NCI-H774 (cell line): ENCODE measurements around the gene EMC8.
"Not testable (repeated sequence)": the region's sequence is repeated elsewhere in the genome, so short reads cannot be mapped to it uniquely, and the experiment has no call there.

Experiments used
- DNase-seq: peaks from one replicate; lab custom pipeline; 2025; lab: John Stamatoyannopoulos, UW

Gene EMC8

GRCh38 chr16:85812811-85813700 is 13.7 kb upstream of the EMC8 start:
- DNase-seq: no peak

GRCh38 chr16:85812031-85812807 is 12.9 kb upstream of the EMC8 start:
- no peak for DNase-seq

- no peak for DNase-seq
These were observed 11.4 kb upstream of the EMC8 start for GRCh38 chr16:85810742-85811115.

- DNase-seq: no peak
These were observed 10.9 kb upstream of the EMC8 start for GRCh38 chr16:85810097-85810741.

GRCh38 chr16:85809645-85810044 is 10.3 kb upstream of the EMC8 start:
- DNase-seq: no peak

GRCh38 chr16:85808926-85809325 is 9.6 kb upstream of the EMC8 start:
- no peak for DNase-seq

GRCh38 chr16:85808104-85808503 is 8.8 kb upstream of the EMC8 start:
- not testable (repeated sequence) for DNase-seq

- DNase-seq: not testable (repeated sequence)
These were observed 8.0 kb upstream of the EMC8 start for GRCh38 chr16:85807340-85807739.

- DNase-seq: no peak
These were observed 7.2 kb upstream of the EMC8 start for GRCh38 chr16:85806539-85806938.

GRCh38 chr16:85805442-85806045 is 6.2 kb upstream of the EMC8 start:
- no peak for DNase-seq

- DNase-seq: no peak
These were observed 4.2 kb upstream of the EMC8 start for GRCh38 chr16:85803570-85803969.

- DNase-seq: no peak
These were observed 951 bp upstream of the EMC8 start for GRCh38 chr16:85800321-85800669.

GRCh38 chr16:85798901-85799496 is 345 bp downstream of the EMC8 start:
- no peak for DNase-seq

- no peak for DNase-seq
These were observed 1.0 kb downstream of the EMC8 start for GRCh38 chr16:85798283-85798776.

- DNase-seq: no peak
These were observed 2.7 kb downstream of the EMC8 start for GRCh38 chr16:85796599-85796998.

GRCh38 chr16:85796152-85796551 is 3.2 kb downstream of the EMC8 start:
- DNase-seq: no peak

- no peak for DNase-seq
These were observed 4.6 kb downstream of the EMC8 start for GRCh38 chr16:85794696-85795095.

- DNase-seq: no peak
These were observed 5.6 kb downstream of the EMC8 start for GRCh38 chr16:85793662-85794298.

- DNase-seq: no peak
These were observed 9.6 kb downstream of the EMC8 start for GRCh38 chr16:85789773-85790172.

- DNase-seq: no peak
These were observed 10.5 kb downstream of the EMC8 start for GRCh38 chr16:85788819-85789218.

- DNase-seq: no peak
These were observed 13.4 kb downstream of the EMC8 start for GRCh38 chr16:85785927-85786326.
